Upper lobe of right lung (tissue), 1 donor: ENCODE measurements around the gene DKK2. TPM values are rescaled to one million over a fixed set of nuclear protein-coding genes. Genes with fewer than 3 reads are reported as not detected.

Source experiments
- ATAC-seq: fragments of 200-7000 bp; cut with Tn5 transposase; one replicate; pipeline ENCODE4 v1.9.1; 2020; ENCODE audit warnings: mild to moderate bottlenecking, moderate library complexity
- DNase-seq: peaks from one replicate; pipeline ENCODE4 v3.0.0-alpha.2; 2020
- H3K27ac ChIP-seq: fragments of 200-600 bp; one replicate; pipeline ENCODE4 v1.8.0; 2022
- H3K27me3 ChIP-seq: fragments of 200-600 bp; one replicate; pipeline ENCODE4 v1.8.0; 2022; ENCODE audit warnings: mild to moderate bottlenecking
- H3K36me3 ChIP-seq: fragments of 200-600 bp; one replicate; pipeline ENCODE4 v1.8.0; 2022
- H3K4me1 ChIP-seq: fragments of 200-600 bp; one replicate; pipeline ENCODE4 v1.8.0; 2022
- H3K4me3 ChIP-seq: fragments of 200-600 bp; one replicate; pipeline ENCODE4 v1.8.0; 2022; ENCODE audit warnings: mild to moderate bottlenecking
- H3K9me3 ChIP-seq: fragments of 200-600 bp; one replicate; pipeline ENCODE4 v1.8.0; 2022
- intact Hi-C: fragments of 100-400 bp; cut with DNase I; formaldehyde crosslinking; loops from one replicate; pipeline ENCODE4 v1.11.0; 2022
- total RNA-seq: library from RNA; stranded (reverse); fragmentation: NEBNext Ultra II Directional; extraction: Animal tissue kit (Norgen Biotek cat#: 25700); gene quantifications from one replicate; pipeline ENCODE4 v1.2.1, GENCODE V29; 2021
- TF ChIP-seq, protein P1 (sequence below): fragments of 200-600 bp; IDR thresholded peaks from one replicate; pipeline ENCODE4 v1.8.0; 2022; ENCODE audit warnings: antibody characterized with exemption
- donor health status: DM: no; HTN: yes; CAD: no; lungs with severe emphysema.

The DKK2 gene
- total RNA-seq, 1 donor from 2014 or later: 15.1 TPM

GRCh38 chr4:106875340-106875739 is 160.8 kb downstream of the DKK2 start:
- no peaks in the 10 kb centered on the region for H3K36me3 ChIP-seq
- no peak overlapping the region for H3K4me3 ChIP-seq
- H3K4me1 ChIP-seq: no peaks in the 10 kb centered on the region
- no peak overlapping the region for H3K27ac ChIP-seq
- DNase-seq: no peak
- H3K27me3 ChIP-seq: no peaks in the 10 kb centered on the region
- intact Hi-C loops: no loop called here
- no peak for ATAC-seq
- TF ChIP-seq, protein P1, sequence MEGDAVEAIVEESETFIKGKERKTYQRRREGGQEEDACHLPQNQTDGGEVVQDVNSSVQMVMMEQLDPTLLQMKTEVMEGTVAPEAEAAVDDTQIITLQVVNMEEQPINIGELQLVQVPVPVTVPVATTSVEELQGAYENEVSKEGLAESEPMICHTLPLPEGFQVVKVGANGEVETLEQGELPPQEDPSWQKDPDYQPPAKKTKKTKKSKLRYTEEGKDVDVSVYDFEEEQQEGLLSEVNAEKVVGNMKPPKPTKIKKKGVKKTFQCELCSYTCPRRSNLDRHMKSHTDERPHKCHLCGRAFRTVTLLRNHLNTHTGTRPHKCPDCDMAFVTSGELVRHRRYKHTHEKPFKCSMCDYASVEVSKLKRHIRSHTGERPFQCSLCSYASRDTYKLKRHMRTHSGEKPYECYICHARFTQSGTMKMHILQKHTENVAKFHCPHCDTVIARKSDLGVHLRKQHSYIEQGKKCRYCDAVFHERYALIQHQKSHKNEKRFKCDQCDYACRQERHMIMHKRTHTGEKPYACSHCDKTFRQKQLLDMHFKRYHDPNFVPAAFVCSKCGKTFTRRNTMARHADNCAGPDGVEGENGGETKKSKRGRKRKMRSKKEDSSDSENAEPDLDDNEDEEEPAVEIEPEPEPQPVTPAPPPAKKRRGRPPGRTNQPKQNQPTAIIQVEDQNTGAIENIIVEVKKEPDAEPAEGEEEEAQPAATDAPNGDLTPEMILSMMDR: no peak
- no peaks in the 10 kb centered on the region for H3K9me3 ChIP-seq
